ENCODE measurements around the gene PIANP.
"Not testable (repeated sequence)": the region's sequence is repeated elsewhere in the genome, so short reads cannot be mapped to it uniquely, and the experiment has no call there.

The PIANP gene, protein sequence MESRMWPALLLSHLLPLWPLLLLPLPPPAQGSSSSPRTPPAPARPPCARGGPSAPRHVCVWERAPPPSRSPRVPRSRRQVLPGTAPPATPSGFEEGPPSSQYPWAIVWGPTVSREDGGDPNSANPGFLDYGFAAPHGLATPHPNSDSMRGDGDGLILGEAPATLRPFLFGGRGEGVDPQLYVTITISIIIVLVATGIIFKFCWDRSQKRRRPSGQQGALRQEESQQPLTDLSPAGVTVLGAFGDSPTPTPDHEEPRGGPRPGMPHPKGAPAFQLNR

DNA sequence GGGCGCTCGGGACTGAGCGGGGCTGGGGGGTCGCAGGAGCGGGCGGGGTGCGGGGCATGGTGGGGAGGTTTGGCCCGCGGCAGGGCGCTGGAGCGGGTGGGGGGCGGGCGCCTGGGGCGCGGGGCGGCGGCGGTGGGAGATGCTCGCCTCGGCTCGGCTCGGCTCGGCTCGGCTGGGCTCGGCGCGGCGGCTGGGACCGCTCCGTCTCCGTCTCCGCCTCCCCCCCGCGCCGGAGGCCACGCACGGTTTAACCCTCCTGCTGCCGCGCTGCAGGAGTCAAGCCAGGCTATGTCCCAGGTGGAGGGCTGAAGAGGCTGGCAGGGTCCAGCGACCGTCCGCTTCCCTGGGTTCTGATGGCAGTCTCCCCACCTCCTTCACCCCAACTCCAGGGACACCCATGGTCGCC is at the start of gene PIANP:
PIANP (minus strand) TSS at position 170 of the 406 bp plus-strand sequence. CDS start 2,754 bp downstream, outside the sequence.
- peak; percentile 42 for DNase-seq

DNA sequence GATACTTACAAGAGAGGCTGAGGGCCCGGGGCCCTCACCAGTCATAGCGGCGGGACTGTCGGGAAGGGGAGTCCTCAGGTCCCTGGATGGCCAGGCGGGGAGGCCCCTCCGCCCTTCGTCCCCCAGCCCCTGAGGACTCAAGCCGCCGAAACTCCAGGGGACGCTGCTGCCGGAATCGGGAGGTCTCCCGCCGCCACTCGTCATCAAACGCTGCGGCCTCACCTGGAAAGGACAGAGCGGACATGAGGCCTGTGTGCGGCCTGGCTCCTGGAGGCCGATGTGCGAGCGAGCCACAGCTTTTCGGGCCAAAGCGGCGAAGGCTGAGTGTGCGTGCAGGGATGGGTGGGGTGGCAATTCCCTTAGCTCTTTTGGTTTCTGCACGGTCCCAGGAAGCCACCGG is 48.1 kb upstream of the PIANP start:
- no peak for DNase-seq

DNA sequence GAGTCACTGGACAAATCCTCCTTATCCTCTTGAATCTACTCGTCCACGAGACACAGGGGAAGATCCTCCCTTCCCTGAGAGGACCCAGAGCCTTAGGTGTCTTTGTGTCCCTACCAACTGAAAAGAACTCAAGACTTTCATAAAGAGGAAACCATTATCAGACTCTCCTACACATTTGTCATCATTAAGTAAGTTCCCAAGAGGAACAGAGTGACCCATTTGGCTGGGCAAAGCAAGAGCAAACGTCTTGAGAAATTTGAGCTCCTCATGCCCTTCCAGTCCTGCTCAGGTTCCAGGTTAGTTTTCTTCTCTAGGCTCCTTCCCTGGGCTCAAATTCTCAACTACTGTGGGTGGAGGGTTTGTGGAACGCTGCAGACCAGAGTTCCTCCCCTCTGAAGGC is 46.6 kb upstream of the PIANP start:
- no peak for DNase-seq

DNA sequence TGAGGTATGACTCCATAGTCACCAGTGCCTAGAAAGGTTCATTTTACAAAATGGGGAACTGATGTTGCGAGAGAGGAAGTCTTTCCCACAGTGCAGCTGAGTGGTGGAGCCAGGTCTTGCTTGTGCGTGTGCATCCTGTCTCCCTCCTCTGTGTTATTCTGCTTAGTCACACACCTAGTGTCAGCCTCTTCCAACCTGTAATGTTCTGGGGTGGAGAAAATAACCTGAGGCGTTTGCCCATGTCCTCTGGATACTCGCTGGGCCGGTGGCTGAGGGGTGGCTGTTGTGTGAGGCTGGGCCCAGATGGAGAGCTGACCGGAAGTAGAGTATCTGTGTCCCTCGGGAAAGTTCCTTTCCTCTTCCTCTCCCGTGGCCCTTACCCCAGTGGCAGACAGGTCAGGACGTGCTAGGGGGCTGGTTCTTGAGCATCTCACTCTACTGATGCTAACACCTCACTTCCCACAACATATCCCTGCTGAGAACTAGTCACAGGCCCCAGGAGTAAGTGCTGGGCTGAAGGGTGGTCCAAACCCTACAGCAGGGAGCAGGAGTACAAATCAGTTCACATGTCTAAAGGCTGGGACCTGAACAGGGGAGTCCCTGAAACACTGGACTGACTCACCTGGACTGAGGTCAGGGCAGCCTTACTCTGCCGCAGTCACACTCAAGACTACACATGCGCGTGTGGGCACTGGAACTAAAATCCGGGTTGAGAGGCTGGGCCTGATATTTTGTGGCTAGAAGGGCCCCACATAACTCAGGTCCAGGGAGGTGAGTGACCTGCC is 45.3 kb upstream of the PIANP start:
- no peak for DNase-seq

DNA sequence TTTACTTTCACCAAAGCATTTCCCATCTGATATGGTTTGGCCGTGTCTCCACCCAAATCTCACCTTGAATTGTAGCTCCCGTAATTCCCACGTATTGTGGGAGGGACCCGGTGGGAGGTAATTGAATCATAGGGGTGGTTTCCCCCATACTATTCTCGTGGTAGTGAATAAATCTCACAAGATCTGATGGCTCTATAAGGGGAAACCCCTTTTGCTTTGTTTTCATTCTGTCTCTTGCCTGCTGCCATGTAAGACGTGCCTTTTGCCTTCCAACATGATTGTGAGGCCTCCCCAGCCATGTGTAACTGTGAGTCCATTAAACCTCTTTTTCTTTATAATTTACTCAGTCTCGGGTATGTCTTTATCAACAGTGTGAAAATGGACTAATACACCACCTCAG is 42.7 kb upstream of the PIANP start:
- DNase-seq = not testable (repeated sequence)

DNA sequence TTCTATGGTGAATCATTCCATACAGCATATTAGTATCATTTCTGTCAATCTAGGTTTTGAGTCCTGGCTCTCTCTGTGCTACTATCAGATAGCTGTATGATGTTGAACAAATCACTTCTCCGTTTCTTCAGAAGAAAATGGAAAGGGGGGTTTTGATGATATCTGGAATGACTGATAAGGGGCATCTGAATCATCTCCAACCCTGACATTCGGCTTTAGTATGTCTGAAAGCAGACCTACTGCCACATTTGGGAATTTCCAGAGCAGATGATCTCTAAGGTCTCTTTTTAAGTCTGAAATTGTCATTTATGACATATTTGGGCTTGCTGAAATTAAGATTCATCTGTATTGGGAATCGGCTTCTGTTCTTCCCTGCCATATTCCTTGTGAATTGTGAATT is 42.2 kb upstream of the PIANP start:
- no peak for DNase-seq

DNA sequence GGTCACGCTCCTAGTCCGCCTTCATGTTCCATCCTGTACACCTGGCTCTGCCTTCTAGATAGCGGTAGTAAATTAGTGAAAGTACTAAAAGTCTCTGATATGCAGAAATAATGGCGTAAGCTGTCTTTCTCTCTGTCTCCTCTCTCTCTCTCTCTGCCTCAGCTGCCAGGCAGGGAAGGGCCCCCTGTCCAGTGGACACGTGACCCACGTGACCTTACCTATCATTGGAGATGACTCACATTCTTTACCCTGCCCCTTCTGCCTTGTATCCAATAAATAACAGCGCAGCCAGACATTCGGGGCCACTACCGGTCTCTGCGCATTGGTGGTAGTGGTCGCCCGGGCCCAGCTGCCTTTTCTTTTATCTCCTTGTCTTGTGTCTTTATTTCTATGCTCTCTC is 41.5 kb upstream of the PIANP start:
- not testable (repeated sequence) for DNase-seq

DNA sequence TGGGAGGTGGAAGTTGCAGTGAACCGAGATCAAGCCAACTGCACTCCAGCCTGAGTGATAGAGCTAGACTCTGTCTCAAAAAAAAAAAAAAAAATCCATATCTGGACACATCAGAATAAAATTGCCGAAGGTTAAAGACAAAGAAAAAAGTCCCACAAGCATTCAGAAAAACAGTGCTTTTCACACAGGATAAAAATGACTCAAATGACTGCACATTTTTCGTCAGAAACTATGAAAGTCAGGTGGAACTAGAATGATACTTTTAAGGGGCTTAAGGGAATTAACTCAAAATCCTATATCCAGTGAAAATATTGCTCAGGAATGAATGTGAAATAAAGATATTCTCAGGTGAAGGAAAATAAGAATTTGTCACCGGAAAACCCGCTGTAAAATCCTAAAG is 36.1 kb upstream of the PIANP start:
- DNase-seq = no peak

DNA sequence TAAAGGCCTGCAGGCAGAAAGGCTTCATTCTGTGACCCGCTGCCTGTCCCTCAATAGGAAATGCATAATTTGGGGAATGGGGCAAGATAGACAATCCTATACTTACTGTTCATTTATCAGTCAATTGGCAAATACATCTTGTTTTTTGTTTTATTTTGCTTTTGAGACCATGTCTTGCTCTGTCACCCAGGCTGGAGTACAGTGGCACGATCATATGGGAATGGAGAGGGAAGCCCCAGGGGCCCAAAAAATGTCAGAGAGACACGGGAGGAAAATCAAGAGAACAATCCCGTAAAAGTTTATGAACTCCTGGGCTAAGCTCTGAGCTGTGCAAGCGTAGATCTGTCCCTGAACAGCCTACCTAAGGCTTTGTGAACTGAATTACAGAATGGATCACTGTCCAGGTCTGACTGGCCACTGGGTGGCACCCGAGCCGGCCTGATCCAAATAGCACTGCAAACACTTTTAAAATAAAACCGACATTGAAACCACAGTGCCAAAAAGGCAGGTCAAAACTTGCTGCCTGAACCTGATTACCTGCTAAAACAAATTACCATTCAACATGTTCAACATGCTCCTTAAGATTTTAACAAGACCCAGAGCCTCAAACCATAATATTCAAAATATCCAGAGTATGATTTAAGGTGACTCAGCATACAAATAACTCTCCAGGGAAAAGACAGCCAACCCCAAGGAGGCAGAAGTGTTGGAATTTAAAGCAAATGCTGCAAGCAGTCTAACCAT is 35.0 kb upstream of the PIANP start:
- no peak for DNase-seq

DNA sequence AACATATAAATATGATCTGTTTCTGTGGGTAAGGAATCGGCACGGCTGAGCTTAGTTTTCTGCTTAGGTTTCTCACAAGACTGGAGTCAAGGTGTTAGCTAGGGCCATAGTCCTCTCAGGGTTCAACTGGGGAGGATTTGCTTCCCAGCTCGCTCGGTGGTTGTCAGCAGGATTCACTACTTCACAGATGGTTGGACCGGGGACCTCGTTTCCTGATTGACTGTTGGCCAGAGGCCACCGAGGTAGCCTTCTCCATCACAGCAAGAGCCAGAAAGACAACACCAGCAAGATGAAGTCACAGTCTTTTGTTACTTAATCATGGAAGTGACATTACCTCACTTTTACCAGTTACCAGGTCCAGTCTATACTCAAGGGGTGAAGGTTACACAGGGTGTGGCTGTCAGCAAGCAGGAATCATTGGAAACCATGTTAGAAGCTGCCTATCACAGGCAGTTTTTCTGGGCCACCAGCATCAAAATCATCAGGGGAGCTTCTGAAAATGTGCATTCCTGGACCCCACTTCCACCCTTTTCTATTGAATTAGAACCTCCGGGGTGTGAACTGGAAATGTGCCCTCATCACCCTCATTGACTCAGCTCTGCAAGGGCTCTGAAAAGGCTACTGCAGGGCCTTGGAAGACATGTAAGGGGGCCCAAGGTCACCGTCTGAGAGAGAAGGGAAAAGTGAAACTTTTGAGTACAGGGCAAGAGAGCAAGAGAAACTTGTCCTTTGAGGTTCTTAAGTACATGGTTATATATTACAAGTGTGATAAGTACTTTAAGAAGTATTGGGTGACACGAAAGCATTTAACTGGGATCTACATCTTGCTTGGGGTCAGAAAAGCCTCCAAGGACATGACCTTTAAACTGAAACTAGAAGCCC is 34.1 kb upstream of the PIANP start:
- no peak for DNase-seq

DNA sequence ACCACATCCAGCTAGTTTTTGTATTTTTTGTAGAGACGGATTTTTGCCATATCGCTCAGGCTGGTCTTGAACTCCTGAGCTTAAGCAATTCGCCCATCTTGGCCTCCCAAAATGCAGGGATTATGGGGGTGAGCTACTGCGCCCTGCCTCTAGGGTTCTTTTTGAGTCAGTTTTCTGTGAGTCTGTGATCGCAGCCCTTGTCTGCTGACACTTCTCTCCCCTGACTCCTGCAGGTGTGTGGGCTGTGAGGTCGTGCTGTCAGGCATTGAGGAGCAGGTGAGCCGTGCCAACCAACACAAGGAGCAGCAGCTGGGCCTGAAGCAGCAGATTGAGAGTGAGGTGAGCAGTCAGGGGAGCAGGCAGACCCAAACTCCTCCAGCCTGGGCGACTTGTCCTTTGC is 29.6 kb upstream of the PIANP start:
- no peak for DNase-seq

DNA sequence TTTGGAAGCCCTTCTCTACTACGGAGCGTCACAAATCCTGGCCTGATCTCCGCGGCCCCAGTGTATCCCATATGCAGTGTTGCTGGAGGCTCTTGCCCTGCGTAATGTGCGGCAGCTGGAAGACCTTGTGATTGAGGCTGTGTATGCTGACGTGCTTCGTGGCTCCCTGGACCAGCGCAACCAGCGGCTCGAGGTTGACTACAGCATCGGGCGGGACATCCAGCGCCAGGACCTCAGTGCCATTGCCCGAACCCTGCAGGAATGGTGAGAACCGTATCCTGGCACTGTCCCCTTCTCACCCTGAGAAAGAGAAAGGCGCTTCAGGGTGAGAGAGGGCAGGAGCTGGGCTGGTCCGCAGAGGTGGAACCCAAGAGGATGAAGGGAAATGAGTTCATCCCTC is 28.6 kb upstream of the PIANP start:
- DNase-seq = no peak

DNA sequence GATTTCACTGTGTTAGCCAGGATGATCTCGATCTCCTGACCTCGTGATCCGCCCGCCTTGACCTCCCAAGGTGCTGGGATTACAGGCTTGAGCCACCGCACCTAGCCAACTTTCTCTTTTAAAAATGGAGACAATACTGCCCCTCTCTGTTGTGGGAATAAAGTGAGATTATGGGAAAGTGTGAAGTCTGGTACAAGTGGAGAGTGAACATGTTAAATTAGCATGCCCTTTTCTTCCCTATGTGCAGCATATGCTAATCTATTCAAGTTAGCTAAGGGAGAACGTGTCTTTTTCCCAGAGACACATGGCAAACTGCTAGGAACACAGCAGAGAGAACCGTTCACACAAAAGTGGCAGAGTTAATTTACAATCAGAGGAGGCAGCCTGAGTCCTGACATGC is 24.7 kb upstream of the PIANP start:
- no peak for DNase-seq

DNA sequence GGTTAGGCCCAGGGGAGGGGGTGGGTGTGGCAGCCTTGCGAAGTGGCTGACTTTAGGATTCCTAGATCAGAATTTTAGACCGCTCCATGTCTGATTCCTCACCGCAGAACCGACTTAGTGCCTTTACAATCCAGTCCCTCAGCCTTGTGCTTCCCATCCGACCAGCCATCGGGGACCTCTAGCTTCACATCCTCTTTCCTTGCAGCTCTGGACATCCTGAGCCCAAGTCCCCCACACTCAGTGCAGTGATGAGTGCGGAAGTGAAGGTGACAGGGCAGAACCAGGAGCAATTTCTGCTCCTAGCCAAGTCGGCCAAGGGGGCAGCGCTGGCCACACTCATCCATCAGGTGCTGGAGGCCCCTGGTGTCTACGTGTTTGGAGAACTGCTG is 23.8 kb upstream of the PIANP start:
- DNase-seq = no peak

DNA sequence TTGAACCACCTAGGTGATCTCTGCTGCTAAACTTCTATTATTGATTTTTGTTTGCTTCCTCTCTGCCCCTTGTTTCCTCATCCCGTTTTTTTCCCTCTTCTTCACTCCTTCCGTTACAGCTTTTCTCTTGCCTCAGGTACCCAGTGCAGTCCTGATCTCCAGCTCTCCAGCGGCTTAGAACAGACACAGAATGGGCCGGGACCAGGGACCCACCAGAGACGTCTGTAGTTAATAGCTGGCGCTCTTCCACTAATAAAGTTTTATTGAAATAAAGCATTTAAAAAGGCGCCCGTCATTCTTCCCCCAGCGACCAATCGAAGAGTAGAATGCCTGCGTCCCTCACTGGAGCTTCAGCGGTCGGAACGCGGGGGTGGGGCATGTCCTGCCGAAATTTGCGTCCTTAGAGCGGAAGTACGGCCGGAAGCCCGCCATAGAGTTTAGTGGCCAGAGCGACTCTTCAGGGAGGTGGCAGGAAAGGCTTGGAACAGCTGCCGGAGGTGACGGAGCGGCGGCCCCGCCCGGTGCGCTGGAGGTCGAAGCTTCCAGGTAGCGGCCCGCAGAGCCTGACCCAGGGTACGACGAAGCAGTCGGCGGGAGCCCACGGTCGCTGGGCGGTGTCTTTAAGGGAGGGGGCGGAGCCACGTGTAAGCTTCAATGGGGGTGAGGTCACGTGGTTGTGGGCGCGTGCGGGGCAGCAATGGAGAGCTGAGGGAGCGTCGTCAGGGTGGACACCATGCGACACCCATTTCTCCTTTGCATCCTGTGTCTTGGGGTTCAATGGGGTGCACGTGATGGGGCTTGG is 23.2 kb upstream of the PIANP start, which contains the start of gene COPS7A:
COPS7A (plus strand) TSS at position 440 of the 802 bp plus-strand sequence. CDS start 611 bp downstream, outside the sequence.
- peak; percentile 93 for DNase-seq

DNA sequence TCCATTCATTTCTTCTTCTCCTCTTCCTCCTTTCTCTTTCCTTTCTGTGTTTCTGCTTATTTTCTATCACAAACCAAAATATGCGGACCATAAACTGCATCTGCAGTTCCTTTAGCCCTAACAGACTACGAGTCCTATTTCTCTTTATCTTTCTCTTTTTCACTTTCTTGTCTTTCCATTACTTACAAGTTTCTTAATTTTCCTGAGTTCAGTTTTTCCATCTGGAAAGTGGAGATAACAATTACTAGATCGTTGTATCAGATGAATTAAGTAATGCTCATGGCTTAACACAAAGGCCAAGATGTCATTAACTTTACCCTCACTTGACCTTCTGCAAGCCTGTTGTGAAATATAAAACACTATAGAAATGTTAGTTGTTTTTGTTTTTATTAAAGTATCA is 22.2 kb upstream of the PIANP start:
- no peak for DNase-seq

DNA sequence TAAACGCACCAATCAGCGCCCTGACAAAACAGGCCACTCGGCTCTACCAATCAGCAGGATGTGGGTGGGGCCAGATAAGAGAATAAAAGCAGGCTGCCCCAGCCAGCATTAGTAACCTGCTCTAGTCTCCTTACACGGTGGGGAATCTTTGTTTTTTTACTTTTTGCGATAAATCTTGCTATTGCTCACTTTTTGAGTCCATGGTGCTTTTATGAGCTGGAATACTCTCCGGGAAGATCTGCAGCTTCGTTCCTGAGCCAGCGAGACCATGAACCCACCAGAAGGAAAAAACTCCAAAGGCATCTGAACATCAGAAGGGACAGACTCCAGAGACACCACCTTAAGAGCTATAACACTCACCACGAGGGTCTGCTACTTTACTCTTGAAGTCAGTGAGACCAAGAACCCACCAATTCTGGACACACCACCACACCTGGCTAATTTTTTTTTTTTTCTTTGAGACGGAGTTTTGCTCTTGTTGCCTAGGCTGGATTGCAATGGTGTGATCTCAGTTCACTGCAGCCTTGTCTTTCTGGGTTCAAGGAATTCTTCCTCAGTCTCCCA is 16.3 kb upstream of the PIANP start:
- no peak for DNase-seq

DNA sequence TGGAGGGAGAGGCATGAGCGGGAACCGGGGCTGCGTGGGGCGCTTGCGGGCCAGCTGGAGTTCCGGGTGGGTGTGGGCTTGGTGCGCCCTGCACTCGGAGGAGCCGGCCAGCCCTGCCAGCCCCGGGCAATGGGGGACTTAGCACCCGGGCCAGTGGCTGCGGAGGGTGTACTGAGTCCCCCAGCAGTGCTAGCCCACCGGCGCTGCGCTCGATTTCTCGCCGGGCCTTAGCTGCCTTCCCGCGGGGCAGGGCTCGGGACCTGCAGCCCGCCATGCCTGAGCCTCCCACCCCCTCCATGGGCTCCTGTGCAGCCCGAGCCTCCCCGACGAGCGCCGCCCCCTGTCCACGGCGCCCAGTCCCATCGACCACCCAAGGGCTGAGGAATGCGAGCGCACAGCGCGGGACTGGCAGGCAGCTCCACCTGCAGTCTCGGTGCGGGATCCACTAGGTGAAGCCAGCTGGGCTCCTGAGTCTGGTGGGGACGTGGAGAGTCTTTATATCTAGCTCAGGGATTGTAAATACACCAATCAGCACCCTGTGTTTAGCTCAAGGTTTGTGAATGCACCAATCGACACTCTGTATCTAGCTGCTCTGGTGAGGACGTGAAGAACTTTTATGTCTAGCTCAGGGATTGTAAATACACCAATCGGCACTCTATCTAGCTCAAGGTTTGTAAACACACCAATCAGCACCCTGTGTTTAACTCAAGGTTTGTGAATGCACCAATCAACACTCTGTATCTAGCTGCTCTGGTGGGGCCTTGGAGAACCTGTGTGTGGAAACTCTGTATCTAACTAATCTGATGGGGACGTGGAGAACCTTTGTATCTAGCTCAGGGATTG is 15.6 kb upstream of the PIANP start:
- not testable (repeated sequence) for DNase-seq

DNA sequence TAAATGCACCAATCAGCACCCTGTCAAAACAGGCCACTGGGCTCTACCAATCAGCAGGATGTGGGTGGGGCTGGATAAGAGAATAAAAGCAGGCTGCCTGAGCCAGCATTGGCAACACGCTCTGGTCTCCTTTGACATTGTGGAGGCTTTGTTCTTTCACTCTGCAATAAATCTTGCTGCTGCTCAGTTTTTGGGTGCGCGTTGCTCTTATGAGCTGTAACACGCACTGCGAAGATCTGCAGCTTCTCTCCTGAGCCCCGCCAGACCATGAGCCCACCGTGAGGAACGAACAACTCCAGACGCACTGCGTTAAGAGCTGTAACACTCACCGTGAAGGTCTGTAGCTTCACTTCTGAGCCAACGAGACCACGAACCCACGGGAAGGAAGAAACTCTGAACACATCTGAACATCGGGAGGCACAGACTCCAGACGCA is 8.4 kb upstream of the PIANP start:
- DNase-seq = no peak

DNA sequence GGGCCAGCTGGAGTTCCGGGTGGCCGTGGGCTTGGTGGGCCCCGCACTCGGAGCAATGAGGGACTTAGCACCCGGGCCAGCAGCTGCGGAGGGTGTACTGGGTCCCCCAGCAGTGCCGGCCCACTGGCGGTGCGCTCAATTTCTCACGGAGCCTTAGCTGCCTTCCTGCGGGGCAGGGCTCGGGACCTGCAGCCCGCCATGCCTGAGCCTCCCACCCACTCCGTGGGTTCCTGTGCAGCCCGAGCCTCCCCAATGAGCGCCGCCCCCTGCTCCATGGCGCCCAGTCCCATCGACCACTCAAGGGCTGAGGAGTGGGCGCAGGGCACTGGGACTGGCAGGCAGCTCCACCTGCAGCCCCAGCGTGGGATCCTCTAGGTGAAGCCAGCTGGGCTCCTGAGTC is 7.7 kb upstream of the PIANP start:
- DNase-seq = not testable (repeated sequence)

Measured in activated CD4-positive, CD25-positive, alpha-beta regulatory T cell treated with anti-CD3 and anti-CD28 coated beads, Interleukin-2, amount 50 U/mL, for 72 hours (primary cell).